ENCODE results near the gene KRTAP5-4. TPM values are rescaled to one million over a fixed set of nuclear protein-coding genes. Genes with fewer than 3 reads are reported as not detected.
"Not testable (repeated sequence)": the region's sequence is repeated elsewhere in the genome, so short reads cannot be mapped to it uniquely, and the experiment has no call there.

Gene KRTAP5-4
- not detected in 2 replicates for total RNA-seq (2014; rRNA removed; shearing (Covaris generic))

DNA sequence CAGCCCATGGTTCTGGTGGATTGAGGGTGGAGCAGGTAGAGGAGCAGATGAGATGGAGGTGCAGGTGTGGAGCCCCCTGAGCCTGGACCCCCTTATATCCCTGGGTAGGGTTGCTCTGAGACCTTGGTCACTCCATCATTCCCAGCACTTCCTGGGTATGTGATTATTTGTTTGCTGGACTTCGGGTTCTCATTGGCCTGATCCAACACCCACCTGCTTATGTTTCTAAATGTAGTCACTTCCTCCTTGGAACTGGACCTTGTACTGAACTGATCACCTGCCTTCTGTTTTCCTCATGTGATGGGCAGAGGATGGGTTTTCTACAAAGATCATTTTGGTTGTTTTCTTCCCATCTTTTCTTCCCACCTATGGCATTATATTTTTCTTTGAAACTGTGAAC, at the start of gene KRTAP5-4:
KRTAP5-4 (minus strand) TSS at position 53 of the 400 bp plus-strand sequence; CDS start at position 8, 45 bp downstream.
- no peak for DNase-seq
- H3K36me3 ChIP-seq (replicated peaks; ENCODE audit: control insufficient read depth, insufficient read depth, low read length): no peaks in the 10 kb centered on the region
- H3K27me3 ChIP-seq (ENCODE audit: control insufficient read depth, insufficient read depth, low read length): no peaks in the 10 kb centered on the region; the same call in 1 of the 2 replicates

GRCh38 chr11:1671658-1672057, 49.7 kb upstream of the KRTAP5-4 start:
- DNase-seq: no peak
- Histone ChIP-seq H3K4me3 (ENCODE audit: insufficient read depth, low read depth, low read length) (no peak overlapping the region), H3K36me3 (replicated peaks; ENCODE audit: control insufficient read depth, insufficient read depth, low read length) (no peaks in the 10 kb centered on the region), H3K27me3 (ENCODE audit: control insufficient read depth, insufficient read depth, low read length) (no peaks in the 10 kb centered on the region; the same call in 1 of the 2 replicates)

More for the DNA sequence above, at the start of gene KRTAP5-4:
- H3K4me3 ChIP-seq (ENCODE audit: insufficient read depth, low read depth, low read length): no peak within 1 kb of the TSS

DNA sequence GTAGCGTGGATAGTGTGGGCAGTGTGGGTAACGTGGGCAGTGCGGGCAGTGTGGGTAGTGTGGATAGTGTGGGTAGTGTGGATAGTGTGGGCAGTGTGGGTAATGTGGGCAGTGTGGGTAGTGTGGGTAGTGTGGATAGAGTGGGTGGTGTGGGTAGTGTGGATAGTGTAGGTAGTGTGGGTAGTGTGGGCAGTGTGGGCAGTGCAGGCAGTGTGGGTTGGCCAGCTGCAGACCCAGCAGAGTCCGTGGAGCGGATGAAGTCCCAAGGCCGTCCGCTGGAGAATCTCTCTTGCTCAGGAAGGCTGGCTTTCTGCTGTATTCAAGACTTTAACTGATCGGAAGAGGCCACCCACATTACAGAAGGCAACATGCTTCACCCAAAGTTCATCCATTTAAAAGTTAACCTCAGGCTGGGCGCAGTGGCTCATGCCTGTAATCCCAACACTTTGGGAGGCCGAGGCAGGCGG, 49.0 kb upstream of the KRTAP5-4 start:
- no peak overlapping the region for H3K4me3 ChIP-seq (ENCODE audit: insufficient read depth, low read depth, low read length)
- no peaks in the 10 kb centered on the region; the same call in 1 of the 2 replicates for H3K27me3 ChIP-seq (ENCODE audit: control insufficient read depth, insufficient read depth, low read length)
- H3K36me3 ChIP-seq (replicated peaks; ENCODE audit: control insufficient read depth, insufficient read depth, low read length): no peaks in the 10 kb centered on the region
- peak; percentile 48 for DNase-seq

- H3K4me3 ChIP-seq (ENCODE audit: insufficient read depth, low read depth, low read length); H3K36me3 ChIP-seq (replicated peaks; ENCODE audit: control insufficient read depth, insufficient read depth, low read length); H3K27me3 ChIP-seq (ENCODE audit: control insufficient read depth, insufficient read depth, low read length); DNase-seq: not testable (repeated sequence)
Measured at GRCh38 chr11:1670457-1670856, 48.5 kb upstream of the KRTAP5-4 start.

DNA sequence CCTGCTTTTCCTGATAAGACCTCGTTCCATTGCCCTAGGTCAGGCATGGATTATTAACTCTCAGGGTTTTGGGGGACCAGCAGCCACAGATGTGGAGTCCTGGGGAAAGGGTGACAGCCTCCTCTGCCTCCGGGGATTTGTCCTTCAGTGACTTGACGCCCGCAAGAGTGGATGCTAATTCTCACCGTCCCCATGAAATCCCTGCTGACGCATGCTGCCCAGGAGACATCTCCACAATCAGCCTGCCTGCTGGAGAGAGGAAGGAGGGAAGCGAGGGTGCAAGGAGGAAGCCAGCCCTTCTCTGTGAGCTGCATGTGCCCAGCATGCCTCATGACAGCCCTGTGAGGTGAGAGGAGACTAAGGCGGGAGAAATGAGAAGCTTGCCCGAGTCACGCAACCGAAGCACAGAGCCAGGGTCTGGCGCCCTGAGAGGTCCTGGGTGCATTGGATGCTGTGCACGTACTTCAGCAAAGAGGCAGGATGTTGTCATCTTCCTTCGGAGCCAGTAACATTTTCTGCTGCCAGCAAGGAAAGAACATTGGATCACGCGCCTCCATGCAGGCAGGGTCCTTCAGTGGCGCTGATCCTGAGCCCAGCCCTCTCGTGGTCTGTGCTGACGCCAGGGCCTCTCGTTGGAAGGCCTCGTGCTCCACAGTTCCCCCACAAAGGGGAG, 47.7 kb upstream of the KRTAP5-4 start:
- Histone ChIP-seq H3K36me3 (replicated peaks; ENCODE audit: control insufficient read depth, insufficient read depth, low read length) (no peaks in the 10 kb centered on the region), H3K4me3 (ENCODE audit: insufficient read depth, low read depth, low read length) (no peak overlapping the region), H3K27me3 (ENCODE audit: control insufficient read depth, insufficient read depth, low read length) (no peaks in the 10 kb centered on the region; the same call in 1 of the 2 replicates)
- DNase-seq: no peak

GRCh38 chr11:1668911-1669473, 47.1 kb upstream of the KRTAP5-4 start:
- H3K36me3 ChIP-seq (replicated peaks; ENCODE audit: control insufficient read depth, insufficient read depth, low read length): no peaks in the 10 kb centered on the region
- DNase-seq: no peak
- H3K4me3 ChIP-seq (ENCODE audit: insufficient read depth, low read depth, low read length): no peak overlapping the region
- no peaks in the 10 kb centered on the region; the same call in 1 of the 2 replicates for H3K27me3 ChIP-seq (ENCODE audit: control insufficient read depth, insufficient read depth, low read length)

GRCh38 chr11:1667906-1668305, 46.0 kb upstream of the KRTAP5-4 start:
- H3K36me3 ChIP-seq (replicated peaks; ENCODE audit: control insufficient read depth, insufficient read depth, low read length): no peaks in the 10 kb centered on the region
- DNase-seq: peak; percentile 53
- no peaks in the 10 kb centered on the region; the same call in 1 of the 2 replicates for H3K27me3 ChIP-seq (ENCODE audit: control insufficient read depth, insufficient read depth, low read length)
- no peak overlapping the region for H3K4me3 ChIP-seq (ENCODE audit: insufficient read depth, low read depth, low read length)

- no peaks in the 10 kb centered on the region for H3K36me3 ChIP-seq (replicated peaks; ENCODE audit: control insufficient read depth, insufficient read depth, low read length)
- DNase-seq: no peak
- no peaks in the 10 kb centered on the region for H3K27me3 ChIP-seq (ENCODE audit: control insufficient read depth, insufficient read depth, low read length)
- H3K4me3 ChIP-seq (ENCODE audit: insufficient read depth, low read depth, low read length): no peak overlapping the region
Measured at GRCh38 chr11:1667121-1667850, 45.3 kb upstream of the KRTAP5-4 start.

DNA sequence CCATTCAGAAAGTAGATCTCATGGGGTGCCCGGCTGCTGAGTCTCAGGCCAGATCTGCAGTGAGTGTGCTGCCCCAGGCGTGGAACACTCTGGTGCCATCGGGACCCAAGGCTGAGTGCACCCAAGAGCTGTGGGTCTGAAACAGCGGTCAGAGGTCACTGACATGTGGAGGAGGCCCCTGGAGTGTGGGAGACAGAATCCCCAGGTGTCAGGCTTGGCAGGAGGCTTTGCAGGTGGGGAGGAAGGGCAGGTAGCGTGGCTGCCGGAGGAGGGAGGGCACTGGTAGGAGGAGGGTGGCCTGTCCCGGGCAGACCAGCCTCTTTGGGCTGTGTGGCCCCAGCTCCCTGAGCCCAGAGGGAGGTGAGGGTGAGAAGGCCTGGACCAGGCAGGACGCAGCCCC, 43.4 kb upstream of the KRTAP5-4 start:
- Histone ChIP-seq H3K27me3 (ENCODE audit: control insufficient read depth, insufficient read depth, low read length) (no peaks in the 10 kb centered on the region), H3K4me3 (ENCODE audit: insufficient read depth, low read depth, low read length) (no peak overlapping the region), H3K36me3 (replicated peaks; ENCODE audit: control insufficient read depth, insufficient read depth, low read length) (no peaks in the 10 kb centered on the region)
- no peak for DNase-seq

DNA sequence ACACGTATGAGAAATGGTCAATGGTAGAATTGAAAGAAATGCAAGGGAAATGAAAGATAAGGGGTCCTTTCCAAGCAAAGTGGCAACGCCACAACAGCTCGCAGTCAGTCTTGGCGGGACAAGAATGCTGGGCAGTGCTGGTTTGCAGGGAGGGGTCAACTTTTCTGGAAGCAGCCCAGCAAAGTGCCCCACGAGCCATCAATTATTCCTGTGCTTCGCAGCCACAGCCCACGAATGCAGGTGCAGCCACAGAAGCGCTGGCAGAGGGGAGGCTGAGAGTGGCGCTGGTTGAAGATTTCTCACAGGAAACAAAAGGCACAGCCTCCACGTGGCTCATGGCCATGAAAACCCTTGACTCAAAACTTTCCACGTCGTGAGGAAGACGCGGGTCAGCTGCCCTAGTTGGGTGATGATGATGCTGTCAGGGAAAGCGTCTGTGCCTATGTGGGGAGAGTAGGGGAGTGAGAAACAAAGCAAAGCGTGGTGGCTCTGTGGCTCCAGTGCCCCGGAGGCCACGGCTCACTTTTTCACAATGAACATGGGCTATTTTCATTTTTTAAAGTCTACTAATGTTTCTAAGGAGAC, 40.9 kb upstream of the KRTAP5-4 start:
- not testable (repeated sequence) for H3K4me3 ChIP-seq (ENCODE audit: insufficient read depth, low read depth, low read length); H3K27me3 ChIP-seq (ENCODE audit: control insufficient read depth, insufficient read depth, low read length); H3K36me3 ChIP-seq (replicated peaks; ENCODE audit: control insufficient read depth, insufficient read depth, low read length); DNase-seq

DNA sequence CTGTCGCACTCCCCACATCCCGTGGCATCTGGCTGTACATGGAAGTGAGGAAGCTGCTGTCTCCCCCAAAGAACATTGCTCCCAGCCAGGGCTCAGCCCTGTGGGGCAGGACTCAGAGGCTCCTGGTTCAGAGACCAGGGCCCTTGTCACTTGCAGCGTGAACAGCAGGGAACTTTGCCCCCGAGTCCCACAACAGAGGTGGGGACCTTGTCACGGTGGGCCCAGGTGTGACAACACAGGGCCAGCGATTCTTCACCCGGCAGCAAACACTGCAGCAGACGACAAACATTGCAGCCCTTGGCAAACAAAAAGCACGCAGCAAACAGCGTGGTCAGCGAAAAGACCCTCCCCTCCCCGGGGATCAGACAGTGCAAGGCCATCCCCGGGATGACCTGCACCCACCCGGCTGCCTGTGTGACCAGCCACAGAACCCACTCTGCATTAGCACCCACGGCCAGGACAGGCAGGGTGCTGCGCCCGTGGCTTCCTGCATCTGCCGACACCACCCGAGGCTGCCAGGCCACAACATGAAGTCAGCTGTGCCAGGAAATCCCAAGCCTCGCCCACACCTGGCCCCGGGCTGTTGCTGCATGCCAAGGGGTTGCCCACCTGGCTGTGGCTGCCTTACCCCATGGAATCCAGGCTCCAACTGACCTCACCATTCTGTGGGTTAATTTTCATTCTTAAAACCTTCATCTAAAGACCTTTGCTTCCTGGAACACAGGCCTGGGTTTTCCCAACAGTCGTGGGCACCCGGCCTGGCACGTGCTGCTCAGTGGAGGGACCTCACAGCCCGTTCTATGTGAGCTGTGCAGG, 39.7 kb upstream of the KRTAP5-4 start:
- not testable (repeated sequence) for H3K27me3 ChIP-seq (ENCODE audit: control insufficient read depth, insufficient read depth, low read length); DNase-seq; H3K36me3 ChIP-seq (replicated peaks; ENCODE audit: control insufficient read depth, insufficient read depth, low read length); H3K4me3 ChIP-seq (ENCODE audit: insufficient read depth, low read depth, low read length)

- no peak for DNase-seq
Measured at GRCh38 chr11:1660111-1660867, 38.4 kb upstream of the KRTAP5-4 start.

DNA sequence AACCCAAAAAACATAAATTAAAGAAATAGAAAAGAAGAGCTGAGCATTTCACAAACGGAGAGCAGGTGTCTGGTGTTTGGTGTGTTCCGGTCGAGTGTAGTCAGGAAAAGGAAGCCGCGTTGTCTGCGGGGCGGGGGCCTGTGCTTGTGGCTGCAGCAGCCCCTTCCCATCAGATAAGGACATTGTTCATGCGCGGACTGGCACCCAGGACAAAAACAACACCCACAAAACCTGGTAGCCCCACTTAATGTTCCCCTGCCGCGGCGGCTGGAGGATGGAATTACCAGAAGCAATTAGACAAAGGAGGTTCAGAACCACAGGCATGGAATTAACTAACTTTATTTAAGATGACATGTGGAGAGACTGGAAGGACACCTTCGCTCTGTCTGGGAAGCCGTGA, 37.6 kb upstream of the KRTAP5-4 start:
- no peak for DNase-seq
- Histone ChIP-seq H3K4me3 (ENCODE audit: insufficient read depth, low read depth, low read length) (no peak overlapping the region), H3K36me3 (replicated peaks; ENCODE audit: control insufficient read depth, insufficient read depth, low read length) (no peaks in the 10 kb centered on the region), H3K27me3 (ENCODE audit: control insufficient read depth, insufficient read depth, low read length) (no peaks in the 10 kb centered on the region)

More at GRCh38 chr11:1660111-1660867, 38.4 kb upstream of the KRTAP5-4 start:
- H3K27me3 ChIP-seq (ENCODE audit: control insufficient read depth, insufficient read depth, low read length): no peaks in the 10 kb centered on the region
- H3K36me3 ChIP-seq (replicated peaks; ENCODE audit: control insufficient read depth, insufficient read depth, low read length): no peaks in the 10 kb centered on the region
- H3K4me3 ChIP-seq (ENCODE audit: insufficient read depth, low read depth, low read length): no peak overlapping the region

All from H7 (cell line).